DOHH2 (cell line): ENCODE data around the gene ENGASE.

Experiments
- CTCF ChIP-seq: fragments of 200-600 bp; sonication (generic); IDR thresholded peaks from one replicate; pipeline ENCODE4 v1.5.1; 2014; ENCODE audit warnings: antibody characterized with exemption, mild to moderate bottlenecking, low read depth, low read length; ENCODE audit not compliant: poor library complexity, severe bottlenecking
- EZH2phosphoT487 ChIP-seq: fragments of 200-600 bp; sonication (generic); IDR thresholded peaks from 2 replicates; pipeline ENCODE4 v1.6.1; 2017; ENCODE audit warnings: borderline replicate concordance, mild to moderate bottlenecking, antibody characterized with exemption, low read length, moderate library complexity, mixed read lengths

GRCh38 chr17:79050551-79050950 lies 24.1 kb upstream of the ENGASE start:
- TF ChIP-seq CTCF, result no peak
- no peak for TF ChIP-seq EZH2phosphoT487
